Activated CD8-positive, alpha-beta T cell treated with anti-CD3 and anti-CD28 coated beads for 36 hours (primary cell): ENCODE measurements around the gene PRL. TPM values are rescaled to one million over a fixed set of nuclear protein-coding genes. Genes with fewer than 3 reads are reported as not detected.

Experiments
- ATAC-seq: fragments of 200-7000 bp; cut with Tn5 transposase; one replicate; pipeline ENCODE4 v1.10.0; 2021; ENCODE audit warnings: mild to moderate bottlenecking, moderate library complexity
- CTCF ChIA-PET: fragments of 350-600 bp; sonication (Branson Sonifier 250); formaldehyde crosslinking; loops from one replicate; lab custom pipeline; 2021; ENCODE audit warnings: antibody characterized with exemption; lab: Charles Lee
- POLR2A ChIA-PET: fragments of 350-600 bp; sonication (Branson Sonifier 250); formaldehyde crosslinking; loops from one replicate; lab custom pipeline; 2021; ENCODE audit warnings: antibody characterized with exemption; lab: Charles Lee
- DNase-seq: peaks from one replicate; pipeline ENCODE4 v3.0.0-alpha.2; 2020
- H3K27ac Mint-ChIP-seq: one replicate; pipeline ENCODE4 v1.8.0; 2021; ENCODE audit warnings: mild to moderate bottlenecking, mixed read lengths
- H3K27me3 Mint-ChIP-seq: one replicate; pipeline ENCODE4 v1.8.0; 2021; ENCODE audit warnings: mixed read lengths
- H3K36me3 Mint-ChIP-seq: one replicate; pipeline ENCODE4 v1.8.0; 2021; ENCODE audit warnings: low read depth, mixed read lengths
- H3K4me1 Mint-ChIP-seq: one replicate; pipeline ENCODE4 v1.8.0; 2021; ENCODE audit warnings: low read depth, mixed read lengths
- H3K4me3 Mint-ChIP-seq: one replicate; pipeline ENCODE4 v1.8.0; 2021; ENCODE audit warnings: mild to moderate bottlenecking, moderate library complexity, mixed read lengths
- H3K9me3 Mint-ChIP-seq: one replicate; pipeline ENCODE4 v1.8.0; 2021; ENCODE audit warnings: mixed read lengths
- CTCF ChIP-seq: fragments of 200-600 bp; IDR thresholded peaks from one replicate; pipeline ENCODE4 v1.8.0; 2022; ENCODE audit warnings: antibody characterized with exemption, mild to moderate bottlenecking
- intact Hi-C: fragments of 100-400 bp; cut with micrococcal nuclease; formaldehyde crosslinking; loops from one replicate; pipeline ENCODE4 v1.10.0; 2022
- total RNA-seq, 2 experiments: library from RNA; stranded (reverse); gene quantifications; one replicate each; pipeline ENCODE4 v1.2.3, GENCODE V29; 2021

Gene PRL
- under 1 TPM; 0.52 to 0.60 TPM for total RNA-seq

- Mint-ChIP-seq H3K4me3 (no peak within 1 kb of the TSS), H3K9me3 (no peaks in the 10 kb centered on the region), H3K27ac (no peak within 1 kb of the TSS), H3K4me1 (no peaks in the 10 kb centered on the region), H3K27me3 (no peaks in the 10 kb centered on the region), H3K36me3 (no peaks in the 10 kb centered on the region)
- intact Hi-C loops, result no loop called here
- ChIA-PET POLR2A (no interaction called here), CTCF (no interaction called here)
- TF ChIP-seq CTCF, result no peak
- ATAC-seq (no peak), DNase-seq (no peak)
Observed at GRCh38 chr6:22296936-22297335, at the start of gene PRL. Gene PRL (minus strand): TSS chr6:22297036. CDS start chr6:22296982, 54 bp downstream.

GRCh38 chr6:22343864-22344263 lies 47.0 kb upstream of the PRL start:
- Mint-ChIP-seq H3K9me3 (peaks cover 4% of the 10 kb centered on the region), H3K27me3 (no peaks in the 10 kb centered on the region), H3K4me1 (no peaks in the 10 kb centered on the region), H3K27ac (no peak overlapping the region), H3K36me3 (no peaks in the 10 kb centered on the region), H3K4me3 (no peak overlapping the region)
- ATAC-seq (no peak), DNase-seq (no peak)
- ChIA-PET POLR2A (no interaction called here), CTCF (interaction anchor here (1.2 kb wide), 1 partner anchor 9 kb away, joined by 3 read pairs; no protein-coding TSS in a partner anchor)
- TF ChIP-seq CTCF, result no peak
- intact Hi-C loops, result no loop called here

GRCh38 chr6:22334778-22335177 lies 37.9 kb upstream of the PRL start:
- Mint-ChIP-seq H3K4me3 (no peak overlapping the region), H3K9me3 (no peaks in the 10 kb centered on the region), H3K27me3 (no peaks in the 10 kb centered on the region), H3K4me1 (peaks cover 3% of the 10 kb centered on the region), H3K27ac (no peak overlapping the region), H3K36me3 (no peaks in the 10 kb centered on the region)
- intact Hi-C loops, result no loop called here
- POLR2A ChIA-PET, result no interaction called here
- no peak for TF ChIP-seq CTCF
- DNase-seq, result peak; percentile 2
- ATAC-seq, result no peak
- CTCF ChIA-PET, result interaction anchor here (1.4 kb wide), 1 partner anchor 10 kb away, joined by 3 read pairs; no protein-coding TSS in a partner anchor

GRCh38 chr6:22333802-22334201 lies 37.0 kb upstream of the PRL start:
- H3K27me3 Mint-ChIP-seq, result no peaks in the 10 kb centered on the region
- no peak for TF ChIP-seq CTCF
- H3K9me3 Mint-ChIP-seq, result no peaks in the 10 kb centered on the region
- intact Hi-C loops, result no loop called here
- POLR2A ChIA-PET, result no interaction called here
- no peaks in the 10 kb centered on the region for H3K36me3 Mint-ChIP-seq
- peaks cover 3% of the 10 kb centered on the region for H3K4me1 Mint-ChIP-seq
- no peak for ATAC-seq
- CTCF ChIA-PET, result no interaction called here
- no peak for DNase-seq
- no peak overlapping the region for H3K4me3 Mint-ChIP-seq
- no peak overlapping the region for H3K27ac Mint-ChIP-seq

GRCh38 chr6:22332711-22333110 lies 35.9 kb upstream of the PRL start:
- CTCF ChIA-PET, result no interaction called here
- Mint-ChIP-seq H3K27me3 (no peaks in the 10 kb centered on the region), H3K27ac (no peak overlapping the region)

More at GRCh38 chr6:22332711-22333110, 35.9 kb upstream of the PRL start:
- H3K36me3 Mint-ChIP-seq, result no peaks in the 10 kb centered on the region
- no peaks in the 10 kb centered on the region for H3K9me3 Mint-ChIP-seq
- peaks cover 3% of the 10 kb centered on the region for H3K4me1 Mint-ChIP-seq
- ATAC-seq, result no peak
- H3K4me3 Mint-ChIP-seq, result no peak overlapping the region
- no peak for TF ChIP-seq CTCF
- POLR2A ChIA-PET, result no interaction called here
- no peak for DNase-seq
- intact Hi-C loops, result no loop called here
